Measurements from ENCODE around the gene RPS6KA6.
A peak's percentile ranks its signal among the peaks of the same experiment; 100 is the strongest.

The RPS6KA6 gene

GRCh38 chrX:84187533-84188319, at the start of gene RPS6KA6:
TSS of gene RPS6KA6 (minus strand) at chrX:84188199. CDS start at chrX:84187899, 300 bp downstream.
- no peaks in the 10 kb centered on the region for H3K36me3 ChIP-seq (ENCODE audit: control insufficient read depth in 2 of 2, insufficient read depth in 2 of 2, low read length in 2 of 2)
- H3K27me3 ChIP-seq (ENCODE audit: control insufficient read depth in 2 of 2, insufficient read depth in 2 of 2, low read length in 2 of 2) = no peaks in the 10 kb centered on the region
- H3K27ac ChIP-seq (ENCODE audit: low read depth in 2 of 2, low read length in 2 of 2) = peak within 1 kb of the TSS; percentile 58 to 66
- peak within 1 kb of the TSS; percentile 68 to 76 for H3K4me3 ChIP-seq (ENCODE audit: low read length in 2 of 2)
- no peaks in the 10 kb centered on the region for H3K9me3 ChIP-seq (ENCODE audit: control insufficient read depth in 2 of 2, low read length in 2 of 2)
- H3K9ac ChIP-seq (ENCODE audit: low read depth in 1 of 2, low read length in 2 of 2) = peak within 1 kb of the TSS; percentile 56 to 71
- H3K4me1 ChIP-seq (ENCODE audit: control insufficient read depth in 2 of 2, insufficient read depth in 2 of 2, low read length in 2 of 2) = no peaks in the 10 kb centered on the region

- H3K27me3 ChIP-seq (ENCODE audit: control insufficient read depth in 2 of 2, insufficient read depth in 2 of 2, low read length in 2 of 2) = no peaks in the 10 kb centered on the region
- no peaks in the 10 kb centered on the region for H3K36me3 ChIP-seq (ENCODE audit: control insufficient read depth in 2 of 2, insufficient read depth in 2 of 2, low read length in 2 of 2)
- H3K9me3 ChIP-seq (ENCODE audit: control insufficient read depth in 2 of 2, low read length in 2 of 2) = no peaks in the 10 kb centered on the region
- H3K27ac ChIP-seq (ENCODE audit: low read depth in 2 of 2, low read length in 2 of 2) = no peak overlapping the region
- H3K9ac ChIP-seq (ENCODE audit: low read depth in 1 of 2, low read length in 2 of 2) = no peak overlapping the region
- H3K4me3 ChIP-seq (ENCODE audit: low read length in 2 of 2) = no peak overlapping the region
- no peaks in the 10 kb centered on the region for H3K4me1 ChIP-seq (ENCODE audit: control insufficient read depth in 2 of 2, insufficient read depth in 2 of 2, low read length in 2 of 2)
These were observed 36.7 kb upstream of the RPS6KA6 start for GRCh38 chrX:84224741-84225140.

- Histone ChIP-seq H3K4me3 (ENCODE audit: low read length in 2 of 2) (no peak overlapping the region), H3K27ac (ENCODE audit: low read depth in 2 of 2, low read length in 2 of 2) (no peak overlapping the region), H3K9me3 (ENCODE audit: control insufficient read depth in 2 of 2, low read length in 2 of 2) (no peaks in the 10 kb centered on the region), H3K9ac (ENCODE audit: low read depth in 1 of 2, low read length in 2 of 2) (no peak overlapping the region), H3K4me1 (ENCODE audit: control insufficient read depth in 2 of 2, insufficient read depth in 2 of 2, low read length in 2 of 2) (no peaks in the 10 kb centered on the region), H3K36me3 (ENCODE audit: control insufficient read depth in 2 of 2, insufficient read depth in 2 of 2, low read length in 2 of 2) (no peaks in the 10 kb centered on the region), H3K27me3 (ENCODE audit: control insufficient read depth in 2 of 2, insufficient read depth in 2 of 2, low read length in 2 of 2) (no peaks in the 10 kb centered on the region)
These were observed 35.3 kb upstream of the RPS6KA6 start for GRCh38 chrX:84223261-84223660.

- no peak overlapping the region for H3K9ac ChIP-seq (ENCODE audit: low read depth in 1 of 2, low read length in 2 of 2)
- no peak overlapping the region for H3K27ac ChIP-seq (ENCODE audit: low read depth in 2 of 2, low read length in 2 of 2)
- H3K27me3 ChIP-seq (ENCODE audit: control insufficient read depth in 2 of 2, insufficient read depth in 2 of 2, low read length in 2 of 2) = no peaks in the 10 kb centered on the region
These were observed 33.2 kb upstream of the RPS6KA6 start for GRCh38 chrX:84221181-84221580.

GRCh38 chrX:84219551-84219950, 31.6 kb upstream of the RPS6KA6 start:
- Histone ChIP-seq H3K27ac (ENCODE audit: low read depth in 2 of 2, low read length in 2 of 2) (no peak overlapping the region), H3K36me3 (ENCODE audit: control insufficient read depth in 2 of 2, insufficient read depth in 2 of 2, low read length in 2 of 2) (no peaks in the 10 kb centered on the region), H3K4me3 (ENCODE audit: low read length in 2 of 2) (no peak overlapping the region), H3K27me3 (ENCODE audit: control insufficient read depth in 2 of 2, insufficient read depth in 2 of 2, low read length in 2 of 2) (no peaks in the 10 kb centered on the region), H3K9ac (ENCODE audit: low read depth in 1 of 2, low read length in 2 of 2) (no peak overlapping the region), H3K4me1 (ENCODE audit: control insufficient read depth in 2 of 2, insufficient read depth in 2 of 2, low read length in 2 of 2) (no peaks in the 10 kb centered on the region), H3K9me3 (ENCODE audit: control insufficient read depth in 2 of 2, low read length in 2 of 2) (no peaks in the 10 kb centered on the region)

More at GRCh38 chrX:84221181-84221580, 33.2 kb upstream of the RPS6KA6 start:
- Histone ChIP-seq H3K9me3 (ENCODE audit: control insufficient read depth in 2 of 2, low read length in 2 of 2) (no peaks in the 10 kb centered on the region), H3K4me1 (ENCODE audit: control insufficient read depth in 2 of 2, insufficient read depth in 2 of 2, low read length in 2 of 2) (no peaks in the 10 kb centered on the region), H3K36me3 (ENCODE audit: control insufficient read depth in 2 of 2, insufficient read depth in 2 of 2, low read length in 2 of 2) (no peaks in the 10 kb centered on the region), H3K4me3 (ENCODE audit: low read length in 2 of 2) (no peak overlapping the region)

GRCh38 chrX:84218726-84219125, 30.7 kb upstream of the RPS6KA6 start:
- Histone ChIP-seq H3K27ac (ENCODE audit: low read depth in 2 of 2, low read length in 2 of 2) (no peak overlapping the region), H3K9ac (ENCODE audit: low read depth in 1 of 2, low read length in 2 of 2) (no peak overlapping the region), H3K9me3 (ENCODE audit: control insufficient read depth in 2 of 2, low read length in 2 of 2) (no peaks in the 10 kb centered on the region), H3K4me3 (ENCODE audit: low read length in 2 of 2) (no peak overlapping the region), H3K36me3 (ENCODE audit: control insufficient read depth in 2 of 2, insufficient read depth in 2 of 2, low read length in 2 of 2) (no peaks in the 10 kb centered on the region), H3K27me3 (ENCODE audit: control insufficient read depth in 2 of 2, insufficient read depth in 2 of 2, low read length in 2 of 2) (no peaks in the 10 kb centered on the region), H3K4me1 (ENCODE audit: control insufficient read depth in 2 of 2, insufficient read depth in 2 of 2, low read length in 2 of 2) (no peaks in the 10 kb centered on the region)

- Histone ChIP-seq H3K27me3 (ENCODE audit: control insufficient read depth in 2 of 2, insufficient read depth in 2 of 2, low read length in 2 of 2) (no peaks in the 10 kb centered on the region), H3K9ac (ENCODE audit: low read depth in 1 of 2, low read length in 2 of 2) (no peak overlapping the region), H3K36me3 (ENCODE audit: control insufficient read depth in 2 of 2, insufficient read depth in 2 of 2, low read length in 2 of 2) (no peaks in the 10 kb centered on the region), H3K4me3 (ENCODE audit: low read length in 2 of 2) (no peak overlapping the region), H3K4me1 (ENCODE audit: control insufficient read depth in 2 of 2, insufficient read depth in 2 of 2, low read length in 2 of 2) (no peaks in the 10 kb centered on the region), H3K27ac (ENCODE audit: low read depth in 2 of 2, low read length in 2 of 2) (no peak overlapping the region), H3K9me3 (ENCODE audit: control insufficient read depth in 2 of 2, low read length in 2 of 2) (no peaks in the 10 kb centered on the region)
These were observed 28.9 kb upstream of the RPS6KA6 start for GRCh38 chrX:84216881-84217280.

GRCh38 chrX:84216406-84216805, 28.4 kb upstream of the RPS6KA6 start:
- Histone ChIP-seq H3K4me1 (ENCODE audit: control insufficient read depth in 2 of 2, insufficient read depth in 2 of 2, low read length in 2 of 2) (no peaks in the 10 kb centered on the region), H3K36me3 (ENCODE audit: control insufficient read depth in 2 of 2, insufficient read depth in 2 of 2, low read length in 2 of 2) (no peaks in the 10 kb centered on the region), H3K27me3 (ENCODE audit: control insufficient read depth in 2 of 2, insufficient read depth in 2 of 2, low read length in 2 of 2) (no peaks in the 10 kb centered on the region), H3K9me3 (ENCODE audit: control insufficient read depth in 2 of 2, low read length in 2 of 2) (no peaks in the 10 kb centered on the region), H3K4me3 (ENCODE audit: low read length in 2 of 2) (no peak overlapping the region), H3K9ac (ENCODE audit: low read depth in 1 of 2, low read length in 2 of 2) (no peak overlapping the region), H3K27ac (ENCODE audit: low read depth in 2 of 2, low read length in 2 of 2) (no peak overlapping the region)

- H3K4me3 ChIP-seq (ENCODE audit: low read length in 2 of 2) = no peak overlapping the region
- no peaks in the 10 kb centered on the region for H3K36me3 ChIP-seq (ENCODE audit: control insufficient read depth in 2 of 2, insufficient read depth in 2 of 2, low read length in 2 of 2)
- H3K4me1 ChIP-seq (ENCODE audit: control insufficient read depth in 2 of 2, insufficient read depth in 2 of 2, low read length in 2 of 2) = no peaks in the 10 kb centered on the region
- H3K9ac ChIP-seq (ENCODE audit: low read depth in 1 of 2, low read length in 2 of 2) = no peak overlapping the region
- H3K27me3 ChIP-seq (ENCODE audit: control insufficient read depth in 2 of 2, insufficient read depth in 2 of 2, low read length in 2 of 2) = no peaks in the 10 kb centered on the region
- no peak overlapping the region for H3K27ac ChIP-seq (ENCODE audit: low read depth in 2 of 2, low read length in 2 of 2)
- no peaks in the 10 kb centered on the region for H3K9me3 ChIP-seq (ENCODE audit: control insufficient read depth in 2 of 2, low read length in 2 of 2)
These were observed 17.3 kb upstream of the RPS6KA6 start for GRCh38 chrX:84205276-84205675.

- H3K9me3 ChIP-seq (ENCODE audit: control insufficient read depth in 2 of 2, low read length in 2 of 2) = no peaks in the 10 kb centered on the region
- H3K4me3 ChIP-seq (ENCODE audit: low read length in 2 of 2) = no peak overlapping the region
- H3K9ac ChIP-seq (ENCODE audit: low read depth in 1 of 2, low read length in 2 of 2) = no peak overlapping the region
- H3K4me1 ChIP-seq (ENCODE audit: control insufficient read depth in 2 of 2, insufficient read depth in 2 of 2, low read length in 2 of 2) = no peaks in the 10 kb centered on the region
- no peak overlapping the region for H3K27ac ChIP-seq (ENCODE audit: low read depth in 2 of 2, low read length in 2 of 2)
- H3K36me3 ChIP-seq (ENCODE audit: control insufficient read depth in 2 of 2, insufficient read depth in 2 of 2, low read length in 2 of 2) = no peaks in the 10 kb centered on the region
- no peaks in the 10 kb centered on the region for H3K27me3 ChIP-seq (ENCODE audit: control insufficient read depth in 2 of 2, insufficient read depth in 2 of 2, low read length in 2 of 2)
These were observed 11.7 kb upstream of the RPS6KA6 start for GRCh38 chrX:84199688-84200087.

Data from mucosa of rectum (tissue), 2 donors.